NCI-H2227 (cell line): ENCODE measurements around the gene PDE6H.

Experiments used
- DNase-seq: peaks from one replicate; lab custom pipeline; 2025; ENCODE audit not compliant: unreplicated experiment; lab: John Stamatoyannopoulos, UW

Gene PDE6H

DNA sequence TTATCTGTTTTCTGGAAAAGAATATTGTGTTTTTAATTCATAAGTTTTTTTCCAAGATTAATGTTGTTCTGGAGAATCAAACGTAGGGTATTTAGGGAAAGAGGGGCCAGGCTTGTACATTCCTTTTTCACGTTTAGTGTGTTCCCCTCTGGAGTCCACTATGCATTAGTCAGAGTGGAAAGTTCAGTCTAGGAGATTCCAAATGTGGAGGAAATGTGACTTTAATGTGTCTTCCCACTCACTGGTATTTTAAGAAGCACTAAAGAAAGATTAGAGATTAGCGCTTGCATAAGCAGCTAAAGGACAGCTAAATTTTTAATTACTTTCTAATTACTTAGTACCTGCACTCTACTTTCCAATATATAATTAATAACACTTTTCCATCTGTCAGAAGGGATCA lies 4.4 kb upstream of the PDE6H start:
- DNase-seq = no peak

DNA sequence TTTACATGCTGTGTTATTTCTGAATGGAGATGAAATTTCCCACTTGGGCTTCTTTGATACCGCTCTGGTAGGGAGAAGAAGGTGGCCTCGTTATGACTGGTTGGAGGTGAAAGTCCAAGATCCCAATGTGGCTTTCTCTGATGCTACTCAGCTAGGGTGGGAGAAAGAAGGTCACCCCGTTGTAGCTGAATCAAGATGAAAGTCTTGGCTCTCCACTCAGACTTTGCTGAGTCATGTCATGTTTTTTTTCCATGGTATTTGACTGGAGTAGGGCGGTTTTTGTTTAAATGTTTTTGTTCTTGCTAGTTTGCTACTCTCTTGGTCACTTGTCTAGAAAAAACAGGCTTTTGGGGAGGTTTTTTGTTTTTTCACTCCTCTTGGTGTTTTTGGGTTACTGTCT lies 2.4 kb upstream of the PDE6H start:
- no peak for DNase-seq

DNA sequence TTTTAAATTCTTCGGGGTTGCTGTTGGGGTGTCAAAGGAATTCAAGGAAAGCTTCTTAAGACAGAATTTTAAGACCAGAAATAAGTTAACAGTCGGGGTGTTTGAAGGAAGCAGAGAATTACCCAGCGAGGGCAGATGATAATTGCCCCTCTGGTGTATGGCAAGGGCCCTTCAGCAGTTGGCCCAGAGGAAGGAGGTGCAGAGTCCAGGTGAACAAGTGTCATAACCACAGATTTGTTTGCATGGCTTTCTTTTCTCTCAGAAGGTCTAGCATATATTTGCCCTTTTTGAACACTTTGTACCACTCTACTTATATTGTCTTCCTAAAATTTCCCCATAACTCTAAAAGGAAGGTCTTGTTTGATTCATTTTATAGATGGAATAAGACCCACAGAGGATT lies 1.8 kb downstream of the PDE6H start:
- no peak for DNase-seq

DNA sequence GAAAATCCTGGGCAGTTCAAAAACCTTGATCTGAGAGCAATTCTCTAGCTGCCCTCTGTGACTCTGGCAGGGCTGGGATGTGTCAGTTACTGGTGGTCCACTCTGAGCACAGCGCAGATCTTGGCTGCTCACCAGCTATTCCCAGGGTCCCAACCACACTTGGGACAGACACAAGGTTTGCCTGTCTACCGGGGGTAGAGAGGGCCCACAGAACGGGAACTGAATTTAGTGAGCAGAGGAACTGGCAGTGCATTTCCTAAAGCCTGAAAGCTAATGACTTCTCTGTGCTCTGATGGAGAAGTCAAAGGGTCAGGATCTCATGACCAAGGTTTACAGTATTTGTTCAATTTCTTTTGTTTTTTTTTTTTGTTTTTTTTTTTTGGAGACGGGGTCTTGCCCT lies 2.6 kb downstream of the PDE6H start:
- no peak for DNase-seq

DNA sequence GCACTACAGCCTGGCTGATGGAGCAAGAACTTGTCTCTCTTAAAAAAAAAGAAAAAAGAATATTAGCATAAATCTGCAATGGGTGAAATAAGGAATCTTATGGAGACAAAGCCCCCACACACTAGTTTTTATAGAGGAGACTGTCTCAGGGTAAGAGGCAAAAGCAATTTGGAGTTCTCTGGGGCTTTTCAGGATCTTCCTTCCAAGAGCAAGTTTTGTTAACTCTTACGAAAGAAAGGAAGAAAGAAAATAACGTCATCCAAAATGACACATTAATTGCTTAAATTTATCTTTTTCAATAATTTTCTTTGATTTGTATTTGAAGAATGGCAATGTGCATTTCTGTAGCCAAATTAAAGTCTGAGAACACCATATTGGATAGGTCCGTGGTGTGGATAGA lies 3.8 kb downstream of the PDE6H start:
- no peak for DNase-seq

DNA sequence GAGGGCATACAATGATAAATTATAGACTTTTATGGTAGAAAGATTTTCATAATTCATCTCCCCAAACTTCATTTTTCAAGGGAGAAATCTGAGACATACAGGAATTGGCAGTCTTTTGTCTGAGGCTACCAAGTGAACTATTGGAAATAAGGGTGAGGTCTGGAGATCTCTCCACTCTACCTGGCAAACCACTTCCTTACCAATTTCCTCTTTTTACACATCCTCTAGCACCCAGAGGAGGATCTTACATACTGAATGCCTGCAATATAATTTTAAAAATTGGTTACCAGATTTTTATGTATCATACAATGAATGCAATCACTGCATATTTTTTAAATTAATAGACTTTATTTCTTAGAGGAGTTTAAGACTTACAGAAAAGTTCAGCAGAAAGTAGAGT lies 6.6 kb downstream of the PDE6H start:
- DNase-seq = no peak

DNA sequence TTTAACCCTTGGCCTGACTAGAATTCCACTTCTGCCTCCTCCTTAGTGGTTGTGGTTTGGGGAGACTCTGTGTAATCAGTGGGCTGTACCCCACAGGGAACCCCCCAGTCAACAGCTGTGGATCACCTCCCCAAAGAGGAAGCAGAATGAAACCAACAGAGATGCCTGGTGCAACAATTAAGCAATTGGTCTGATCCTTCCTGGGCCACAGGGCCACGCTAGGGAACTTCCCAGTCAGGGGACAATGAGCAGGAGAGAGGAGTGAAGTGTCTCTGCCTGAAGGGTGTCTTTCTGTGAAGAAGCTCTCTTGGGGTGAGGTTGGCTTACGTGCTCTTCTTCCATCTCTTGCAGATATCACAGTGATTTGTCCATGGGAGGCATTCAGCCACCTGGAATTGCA lies 8.2 kb downstream of the PDE6H start:
- no peak for DNase-seq

DNA sequence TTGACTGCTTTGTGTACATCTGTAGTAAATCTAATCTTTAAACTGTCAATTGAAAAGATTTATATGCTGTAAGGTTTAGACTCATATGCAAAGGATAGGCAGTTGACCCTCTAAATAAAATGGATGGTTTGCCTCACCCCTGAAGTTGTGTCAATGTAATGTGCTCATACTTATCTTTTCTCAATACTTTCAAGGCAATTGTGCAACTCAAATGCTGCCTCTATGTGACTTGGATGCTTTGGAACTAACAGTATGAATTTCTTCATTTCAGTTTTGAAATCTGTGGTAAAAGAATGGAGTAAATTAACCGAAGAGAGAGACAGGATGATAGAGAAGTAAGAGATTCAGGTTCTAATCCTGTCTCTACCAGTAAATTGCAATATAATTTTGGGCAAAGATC lies 9.7 kb downstream of the PDE6H start:
- DNase-seq = no peak

DNA sequence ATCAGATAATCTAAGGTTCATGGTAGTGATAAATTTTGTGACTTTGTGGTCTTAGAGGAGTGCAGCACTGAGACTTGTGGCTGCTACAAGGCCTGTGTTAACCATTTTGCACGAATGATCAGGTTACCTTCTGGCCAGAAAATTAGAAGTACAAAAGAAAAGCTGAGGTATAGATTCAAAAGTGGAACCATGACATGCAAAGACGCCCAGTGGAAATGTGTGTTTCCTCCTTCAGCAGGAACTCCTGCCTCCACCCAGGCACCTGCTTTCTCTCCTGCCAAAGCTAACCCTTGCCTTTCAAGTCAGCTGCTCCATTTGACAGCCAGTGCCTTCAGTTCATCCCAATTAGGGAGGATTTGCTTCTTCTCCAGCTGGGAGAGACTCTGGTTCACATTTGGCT lies 10.1 kb downstream of the PDE6H start:
- DNase-seq = no peak

DNA sequence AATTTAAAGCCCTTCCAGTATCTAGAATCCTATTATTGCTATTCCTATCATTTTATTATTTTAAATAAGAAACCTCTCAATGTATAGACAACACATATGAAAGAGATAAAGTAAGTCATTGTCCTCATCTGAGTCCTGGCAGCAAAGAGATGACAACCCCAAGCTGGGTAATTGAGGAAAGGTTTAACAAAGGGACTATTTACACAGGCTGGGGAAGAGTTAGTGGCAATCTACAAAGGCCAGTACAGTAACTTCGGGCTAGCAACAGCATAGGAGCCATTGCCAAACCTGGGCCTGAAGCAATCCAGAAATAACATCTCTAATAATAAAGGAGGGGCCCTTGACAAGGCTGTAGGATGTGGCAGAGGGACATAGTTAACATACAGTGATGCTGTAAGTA lies 11.2 kb downstream of the PDE6H start:
- DNase-seq = no peak

DNA sequence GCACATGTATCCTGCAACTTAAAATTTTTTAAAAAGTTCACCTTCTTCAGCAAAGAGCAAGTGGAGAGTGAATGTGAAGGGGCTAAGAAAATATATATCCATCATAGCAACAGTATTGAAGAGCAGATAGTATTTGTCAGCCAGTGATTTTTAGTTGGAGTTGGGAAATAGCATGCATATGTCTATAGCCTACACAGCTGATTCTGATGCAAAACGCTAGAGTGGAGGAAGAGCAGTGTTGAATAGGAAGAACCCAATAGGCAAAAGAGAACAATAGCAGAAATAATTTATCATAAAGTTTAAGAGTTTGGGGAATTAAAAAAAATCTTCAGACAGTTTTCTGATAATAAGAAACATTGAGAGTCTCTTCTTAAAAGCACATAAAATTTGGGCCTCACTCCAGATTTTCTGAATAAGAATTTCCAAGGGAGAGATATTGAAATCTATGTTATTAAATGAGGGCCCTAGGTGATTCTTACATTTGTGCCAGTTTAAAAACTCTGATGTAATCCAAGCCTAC lies 12.0 kb downstream of the PDE6H start:
- no peak for DNase-seq

DNA sequence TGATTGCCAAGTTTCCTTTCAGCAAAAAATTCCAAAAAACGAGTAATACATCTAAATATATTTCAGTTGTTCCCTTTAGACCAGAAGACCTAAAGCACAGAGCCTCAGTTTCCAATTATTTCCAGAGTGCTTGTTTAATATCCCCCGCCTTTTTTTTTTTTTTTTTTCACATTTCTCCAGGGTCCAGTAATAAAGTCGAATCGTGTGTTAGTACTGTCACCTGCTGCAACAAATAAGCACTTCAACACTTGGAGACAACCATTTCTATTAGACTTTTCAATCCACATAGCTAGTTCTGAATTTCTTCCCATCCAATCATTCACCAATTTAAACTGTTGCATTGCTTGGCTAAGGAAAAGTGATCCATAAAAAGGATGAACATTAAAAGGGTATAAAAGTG lies 13.6 kb downstream of the PDE6H start:
- DNase-seq = no peak

DNA sequence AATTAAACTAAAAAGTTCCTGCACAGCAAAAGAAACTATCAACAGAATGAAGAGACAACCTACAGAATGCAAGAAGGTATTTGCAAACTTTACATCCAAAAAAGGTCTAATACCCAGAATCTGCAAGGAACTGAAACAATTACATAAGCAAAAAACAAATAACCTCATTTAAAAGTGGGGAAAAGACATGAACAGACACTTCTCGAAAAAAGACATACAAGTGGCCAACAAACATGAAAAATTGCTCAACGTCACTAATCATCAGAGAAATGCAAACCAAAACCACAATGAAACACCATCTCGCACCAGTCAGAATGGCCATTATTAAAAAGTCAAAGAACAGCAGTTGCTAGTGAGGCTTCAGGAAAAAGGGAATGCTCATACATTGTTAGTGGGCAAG lies 15.2 kb downstream of the PDE6H start:
- DNase-seq = no peak

DNA sequence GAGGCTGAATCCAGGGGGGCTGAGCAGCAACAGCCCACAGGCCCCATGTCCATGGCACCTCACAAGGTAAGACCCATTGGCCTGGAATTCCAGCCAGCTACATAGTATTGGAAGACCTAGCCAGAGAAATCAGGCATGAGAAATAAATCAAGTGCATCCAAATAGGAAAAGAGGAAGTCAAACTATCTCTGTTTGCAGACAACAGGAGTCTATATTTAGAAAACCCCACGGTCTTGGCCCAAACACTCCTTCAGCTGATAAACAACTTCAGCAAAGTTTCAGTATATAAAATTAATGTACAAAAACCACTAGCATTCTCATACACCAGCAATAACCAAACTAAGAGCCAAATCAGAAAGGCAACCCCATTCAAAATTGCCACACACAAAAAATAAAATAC lies 16.9 kb downstream of the PDE6H start:
- no peak for DNase-seq

DNA sequence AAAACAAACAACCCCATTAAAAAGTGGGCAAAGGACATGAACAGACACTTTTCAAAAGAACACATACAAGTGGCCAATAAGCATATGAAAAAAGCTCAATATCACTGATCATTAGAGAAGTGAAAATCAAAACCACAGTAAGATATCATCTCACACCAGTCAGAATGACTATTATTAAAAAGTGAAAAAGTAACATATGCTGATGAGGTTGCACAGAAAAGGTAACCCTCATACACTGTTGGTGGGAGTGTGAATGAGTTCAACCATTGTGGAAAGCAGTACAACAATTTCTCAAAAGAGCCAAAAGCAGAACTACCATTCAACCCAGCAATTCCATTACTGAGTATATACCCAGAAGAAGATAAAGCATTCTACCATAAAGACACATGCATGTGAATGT lies 18.2 kb downstream of the PDE6H start:
- DNase-seq = no peak

DNA sequence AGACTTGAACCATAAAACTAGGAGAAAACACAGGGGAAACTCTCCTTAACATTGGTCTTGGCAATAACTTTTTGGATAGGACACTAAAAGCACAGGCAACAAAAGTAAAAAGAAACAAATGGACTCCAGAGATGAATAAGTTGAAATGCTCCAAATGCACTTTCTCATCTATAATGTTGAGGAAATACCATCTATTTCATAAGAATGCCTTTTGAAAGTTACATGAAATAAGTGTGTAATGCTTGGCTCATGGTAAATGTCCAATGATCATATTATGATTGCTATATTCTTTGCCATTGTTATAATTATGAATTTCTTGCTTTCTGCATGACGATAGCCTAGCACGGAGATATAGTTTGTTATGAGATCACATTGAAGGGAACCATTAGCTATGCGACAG lies 19.8 kb downstream of the PDE6H start:
- DNase-seq = no peak

DNA sequence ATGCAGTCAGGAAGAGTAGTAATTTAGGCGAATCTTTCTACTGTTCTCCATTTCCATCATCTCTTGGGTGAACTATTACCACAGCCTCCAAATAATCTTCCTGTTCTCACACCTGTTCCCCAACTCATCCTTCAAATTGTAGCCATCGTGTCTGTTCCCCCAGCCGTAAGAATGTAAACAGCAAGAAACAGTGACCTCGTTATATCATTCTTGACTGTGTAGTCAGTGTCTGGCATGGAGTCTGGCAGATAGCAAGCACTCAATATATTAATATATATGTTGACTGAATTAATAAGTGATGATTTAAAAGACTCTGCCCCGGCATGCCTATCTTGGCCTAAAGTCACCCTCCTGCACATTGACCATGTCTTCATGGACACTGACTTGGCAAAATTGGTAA lies 20.3 kb downstream of the PDE6H start:
- no peak for DNase-seq

DNA sequence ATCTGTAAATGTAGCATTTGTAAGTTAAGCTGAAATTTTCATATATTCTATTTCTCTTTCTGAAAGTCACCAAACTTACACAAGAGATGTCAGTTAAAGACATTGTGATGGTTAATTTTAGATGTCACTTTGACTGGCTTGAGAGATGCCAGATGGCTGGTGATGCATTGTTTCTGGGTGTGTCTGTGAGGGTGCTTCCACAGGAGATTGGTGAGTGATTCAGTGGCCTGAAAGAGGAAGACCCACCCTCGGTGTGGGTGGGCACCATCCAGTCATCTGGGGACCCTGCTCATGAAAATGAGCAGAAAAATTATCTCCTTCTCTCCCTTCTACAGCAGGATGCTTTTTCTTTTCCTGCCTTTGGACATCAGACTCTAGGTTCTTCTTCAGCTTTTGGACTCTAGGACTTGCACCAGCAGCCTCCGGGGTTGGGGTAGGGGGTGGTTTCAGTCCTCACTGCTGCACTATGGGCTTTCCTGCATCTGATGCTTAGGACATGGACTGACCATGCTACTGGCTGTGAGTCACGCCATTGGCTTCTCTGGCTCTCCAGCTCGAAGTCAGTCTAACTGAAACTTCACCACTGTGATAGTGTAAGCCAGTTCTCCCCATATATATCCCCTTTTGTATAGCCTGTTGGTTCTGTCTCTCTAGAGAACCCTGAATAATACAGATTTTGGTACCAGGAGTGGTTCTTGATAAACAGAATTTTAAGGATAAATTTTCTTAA lies 20.9 kb downstream of the PDE6H start:
- DNase-seq = no peak

DNA sequence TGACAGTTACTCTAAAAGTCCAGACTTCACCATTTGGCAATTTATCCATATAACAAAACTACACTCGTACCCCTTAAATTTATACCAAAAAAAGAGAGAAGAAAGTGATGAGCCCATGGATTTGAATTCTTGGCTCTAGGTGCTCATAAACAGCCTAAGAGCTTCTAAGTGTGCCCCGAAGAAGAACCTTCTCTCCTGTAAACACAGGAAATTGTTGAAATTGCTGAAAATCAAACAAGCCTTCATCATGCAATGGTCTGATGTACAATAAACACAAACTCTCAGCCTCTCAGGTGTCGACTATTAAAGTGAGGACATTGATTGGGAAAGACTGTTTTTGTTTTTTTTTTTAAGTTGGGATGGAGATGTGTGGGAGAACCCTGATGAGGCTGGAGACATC lies 21.8 kb downstream of the PDE6H start:
- DNase-seq = no peak

DNA sequence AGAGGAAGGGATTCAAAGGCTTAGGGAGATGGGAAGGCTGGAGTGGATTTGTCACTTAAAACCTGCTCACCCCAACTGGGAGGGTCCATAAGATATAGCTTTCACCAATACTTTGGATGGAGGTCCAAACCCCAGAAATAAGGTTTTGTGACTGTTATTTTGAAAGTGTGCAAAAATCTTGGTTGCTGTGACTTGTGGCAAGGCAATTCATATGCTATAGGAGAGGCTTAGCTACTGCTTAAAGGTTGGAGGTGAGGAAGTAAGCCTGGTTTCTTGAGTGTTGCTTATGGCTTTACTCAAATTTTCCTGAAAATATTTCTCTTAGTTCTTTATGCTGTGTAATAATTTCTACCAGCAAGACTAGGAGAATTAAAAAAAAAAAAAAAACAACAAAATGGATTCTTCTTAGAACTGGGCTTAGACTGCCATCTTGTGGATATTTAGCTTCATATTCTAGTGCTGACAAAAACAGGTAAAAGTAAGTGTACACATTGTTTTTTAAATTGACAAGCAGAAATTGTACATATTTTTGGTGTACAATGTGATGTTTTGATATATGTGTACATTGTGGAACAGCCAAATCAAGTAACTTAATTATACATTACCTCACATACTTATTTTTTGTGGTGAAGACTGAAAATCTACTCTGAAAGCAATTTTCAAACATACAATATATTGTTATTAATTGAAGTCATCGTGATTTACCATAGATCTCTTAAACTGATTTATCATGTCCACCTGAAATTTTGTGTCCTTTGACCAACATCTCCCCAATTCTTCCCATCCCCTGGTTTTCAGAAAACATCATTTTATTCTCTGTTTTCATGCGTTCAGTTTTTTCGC lies 23.0 kb downstream of the PDE6H start:
- DNase-seq = peak; percentile 54

DNA sequence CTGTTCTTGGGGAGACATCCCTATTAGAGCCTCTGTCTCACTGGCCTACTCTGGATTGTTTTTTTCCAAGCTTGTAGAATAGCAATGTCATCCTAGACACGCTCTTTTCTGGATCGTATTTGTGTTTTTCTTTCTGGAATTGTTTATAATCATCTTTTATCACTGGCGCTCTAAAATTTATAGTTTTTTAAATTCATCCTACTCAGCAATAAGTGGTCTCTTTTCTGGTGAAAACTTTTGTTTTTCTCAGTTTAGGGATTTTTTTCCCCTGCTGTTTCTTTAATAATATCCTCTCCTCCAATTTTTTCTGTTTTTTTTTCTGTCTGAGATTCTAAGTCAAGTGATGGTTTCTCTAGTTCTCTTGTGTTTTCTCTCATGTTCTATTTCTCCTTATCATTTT lies 25.2 kb downstream of the PDE6H start:
- DNase-seq = no peak

DNA sequence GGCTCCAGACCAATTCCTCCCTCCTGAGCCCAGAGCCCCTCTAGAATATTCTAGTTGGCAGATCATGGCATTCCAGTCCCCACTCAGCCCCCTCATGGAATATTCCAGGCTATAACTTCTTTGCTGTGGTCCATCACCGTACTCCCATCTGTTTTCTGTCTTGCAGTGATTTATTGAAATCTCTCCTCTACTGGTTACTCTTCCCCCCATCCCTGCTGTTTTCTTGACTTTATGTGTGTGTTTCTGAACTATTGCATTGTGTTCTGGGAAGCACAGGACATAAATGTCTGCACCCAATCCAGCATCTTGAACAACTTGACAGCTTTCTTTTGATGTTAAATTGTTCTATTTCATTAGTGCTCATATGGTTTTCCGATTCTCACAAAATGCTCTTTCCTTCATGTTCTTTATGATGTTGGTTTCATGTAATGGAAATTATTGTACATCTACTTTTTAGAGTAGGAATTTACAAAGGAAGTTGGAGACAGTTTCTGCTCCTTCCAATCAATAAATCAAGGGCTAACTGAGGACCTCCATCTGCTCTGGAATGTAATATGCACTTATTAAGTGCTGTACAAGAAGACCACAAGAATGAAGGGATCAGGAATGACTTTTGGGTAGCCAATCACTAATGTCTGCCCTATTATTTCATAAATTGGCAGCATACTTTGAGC lies 26.3 kb downstream of the PDE6H start:
- no peak for DNase-seq
